HepG2 (cell line): ENCODE results near the gene CLUH. TPM values are rescaled to one million over a fixed set of nuclear protein-coding genes. Genes with fewer than 3 reads are reported as not detected.

ENCODE experiments used
- NR1H2 ChIP-seq: sonication (generic); formaldehyde crosslinking; IDR thresholded peaks from 2 replicates; pipeline ENCODE4 v1.8.1; 2022; ENCODE audit warnings: low read depth, missing genetic modification reagents, borderline replicate concordance
- SMAD1 ChIP-seq: sonication (generic); formaldehyde crosslinking; IDR thresholded peaks from 2 replicates; pipeline ENCODE4 v1.4.0; 2020; ENCODE audit warnings: missing genetic modification reagents, low read depth, mild to moderate bottlenecking, borderline replicate concordance
- ZBTB38 ChIP-seq: sonication (generic); formaldehyde crosslinking; IDR thresholded peaks from 2 replicates; pipeline ENCODE4 v1.5.1; 2020; ENCODE audit warnings: mild to moderate bottlenecking, missing genetic modification reagents
- ZMYM3 ChIP-seq: sonication (generic); formaldehyde crosslinking; IDR thresholded peaks from 2 replicates; pipeline ENCODE4 v1.5.1; 2020; ENCODE audit warnings: mild to moderate bottlenecking, missing genetic modification reagents
- ZNF34 ChIP-seq: sonication (generic); formaldehyde crosslinking; IDR thresholded peaks from 2 replicates; pipeline ENCODE4 v1.4.0; 2020; ENCODE audit warnings: mild to moderate bottlenecking, missing genetic modification reagents, borderline replicate concordance
- ZNF446 ChIP-seq: sonication (generic); formaldehyde crosslinking; IDR thresholded peaks from 2 replicates; pipeline ENCODE4 v1.5.0; 2020; ENCODE audit warnings: mild to moderate bottlenecking, missing genetic modification reagents
- ZNF746 ChIP-seq: sonication (generic); formaldehyde crosslinking; IDR thresholded peaks from 2 replicates; pipeline ENCODE4 v1.8.0; 2022; ENCODE audit warnings: mild to moderate bottlenecking, missing genetic modification reagents
- polyA plus RNA-seq, 8 experiments: library from polyadenylated mRNA; depleted of rRNA in 3 of 8; stranded (reverse) in 7 of 8; unstranded in 1 of 8; fragments of >200 nt; fragmentation: Illumina TruSeq in 4 of 8; extraction: Trizol in 4 of 8; gene quantifications; 2 replicates each; pipeline versions ENCODE4 v1.2.1 to v1.2.3, GENCODE V29; 2011 to 2016; ENCODE audit warnings: low read depth in 4 of 8, missing spikeins in 1 of 8, mixed read lengths in 1 of 8; ENCODE audit not compliant: insufficient read depth in 1 of 8
- total RNA-seq, 5 experiments: library from RNA; depleted of rRNA; stranded (reverse); fragments of >200 nt; fragmentation: Illumina TruSeq; extraction: Trizol; gene quantifications; 2 replicates each; pipeline ENCODE4 v1.2.3, GENCODE V29; 2016; ENCODE audit warnings: low read depth in 1 of 5
- TF ChIP-seq, protein P1 (sequence below), 2 experiments: fragments of 450-650 bp in 1 of 2; sonication (generic) in 1 of 2; formaldehyde crosslinking in 1 of 2; IDR thresholded peaks; 2 replicates each; pipeline versions ENCODE4 v1.6.1 to v1.8.0; 2016 to 2022; ENCODE audit warnings: antibody characterized with exemption in 1 of 2, mild to moderate bottlenecking in 1 of 2, missing genetic modification reagents in 1 of 2
- TF ChIP-seq, protein P2 (sequence below): sonication (generic); formaldehyde crosslinking; IDR thresholded peaks from 2 replicates; pipeline ENCODE4 v1.9.0; 2021; ENCODE audit warnings: missing genetic modification reagents, borderline replicate concordance

Gene CLUH
- total and polyA plus RNA-seq, 2 of the 13 experiments (the other 11 are each of a cell fraction or from before 2014, with no cell fraction given) = 30.9 to 60.5 TPM

DNA sequence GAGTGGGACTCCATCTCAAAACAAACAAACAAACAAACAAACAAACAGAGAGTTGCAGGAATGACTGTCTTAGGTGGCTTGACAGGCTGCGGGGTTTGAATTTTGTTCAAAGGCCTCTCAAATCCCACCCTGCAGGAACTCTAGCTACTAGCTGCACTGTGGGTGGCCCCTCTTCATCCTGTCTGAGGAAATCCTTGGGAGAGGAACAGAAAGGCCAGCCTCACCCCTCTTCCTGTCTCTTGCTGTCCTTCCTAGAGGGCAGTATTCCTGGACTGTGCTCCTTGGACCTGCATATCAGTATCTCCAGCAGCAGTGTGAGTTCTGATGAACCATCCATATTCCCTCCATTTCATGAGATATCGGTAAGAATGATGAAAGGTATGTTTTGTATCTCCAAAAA is 39.9 kb upstream of the CLUH start (continued):
- TF ChIP-seq, protein P1, sequence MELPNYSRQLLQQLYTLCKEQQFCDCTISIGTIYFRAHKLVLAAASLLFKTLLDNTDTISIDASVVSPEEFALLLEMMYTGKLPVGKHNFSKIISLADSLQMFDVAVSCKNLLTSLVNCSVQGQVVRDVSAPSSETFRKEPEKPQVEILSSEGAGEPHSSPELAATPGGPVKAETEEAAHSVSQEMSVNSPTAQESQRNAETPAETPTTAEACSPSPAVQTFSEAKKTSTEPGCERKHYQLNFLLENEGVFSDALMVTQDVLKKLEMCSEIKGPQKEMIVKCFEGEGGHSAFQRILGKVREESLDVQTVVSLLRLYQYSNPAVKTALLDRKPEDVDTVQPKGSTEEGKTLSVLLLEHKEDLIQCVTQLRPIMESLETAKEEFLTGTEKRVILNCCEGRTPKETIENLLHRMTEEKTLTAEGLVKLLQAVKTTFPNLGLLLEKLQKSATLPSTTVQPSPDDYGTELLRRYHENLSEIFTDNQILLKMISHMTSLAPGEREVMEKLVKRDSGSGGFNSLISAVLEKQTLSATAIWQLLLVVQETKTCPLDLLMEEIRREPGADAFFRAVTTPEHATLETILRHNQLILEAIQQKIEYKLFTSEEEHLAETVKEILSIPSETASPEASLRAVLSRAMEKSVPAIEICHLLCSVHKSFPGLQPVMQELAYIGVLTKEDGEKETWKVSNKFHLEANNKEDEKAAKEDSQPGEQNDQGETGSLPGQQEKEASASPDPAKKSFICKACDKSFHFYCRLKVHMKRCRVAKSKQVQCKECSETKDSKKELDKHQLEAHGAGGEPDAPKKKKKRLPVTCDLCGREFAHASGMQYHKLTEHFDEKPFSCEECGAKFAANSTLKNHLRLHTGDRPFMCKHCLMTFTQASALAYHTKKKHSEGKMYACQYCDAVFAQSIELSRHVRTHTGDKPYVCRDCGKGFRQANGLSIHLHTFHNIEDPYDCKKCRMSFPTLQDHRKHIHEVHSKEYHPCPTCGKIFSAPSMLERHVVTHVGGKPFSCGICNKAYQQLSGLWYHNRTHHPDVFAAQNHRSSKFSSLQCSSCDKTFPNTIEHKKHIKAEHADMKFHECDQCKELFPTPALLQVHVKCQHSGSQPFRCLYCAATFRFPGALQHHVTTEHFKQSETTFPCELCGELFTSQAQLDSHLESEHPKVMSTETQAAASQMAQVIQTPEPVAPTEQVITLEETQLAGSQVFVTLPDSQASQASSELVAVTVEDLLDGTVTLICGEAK (IDR thresholded peaks at IDR 0.05) = no peak
- TF ChIP-seq, protein P1 (CRISPR knock-in tag; IDR thresholded peaks at IDR 0.05) = no peak
- TF ChIP-seq SMAD1 (CRISPR knock-in tag) (no peak), ZNF446 (CRISPR knock-in tag) (no peak), ZMYM3 (CRISPR knock-in tag) (no peak), ZBTB38 (CRISPR knock-in tag) (no peak), ZNF746 (CRISPR knock-in tag) (no peak), ZNF34 (CRISPR knock-in tag) (no peak), NR1H2 (CRISPR knock-in tag) (no peak)
- TF ChIP-seq, protein P2, sequence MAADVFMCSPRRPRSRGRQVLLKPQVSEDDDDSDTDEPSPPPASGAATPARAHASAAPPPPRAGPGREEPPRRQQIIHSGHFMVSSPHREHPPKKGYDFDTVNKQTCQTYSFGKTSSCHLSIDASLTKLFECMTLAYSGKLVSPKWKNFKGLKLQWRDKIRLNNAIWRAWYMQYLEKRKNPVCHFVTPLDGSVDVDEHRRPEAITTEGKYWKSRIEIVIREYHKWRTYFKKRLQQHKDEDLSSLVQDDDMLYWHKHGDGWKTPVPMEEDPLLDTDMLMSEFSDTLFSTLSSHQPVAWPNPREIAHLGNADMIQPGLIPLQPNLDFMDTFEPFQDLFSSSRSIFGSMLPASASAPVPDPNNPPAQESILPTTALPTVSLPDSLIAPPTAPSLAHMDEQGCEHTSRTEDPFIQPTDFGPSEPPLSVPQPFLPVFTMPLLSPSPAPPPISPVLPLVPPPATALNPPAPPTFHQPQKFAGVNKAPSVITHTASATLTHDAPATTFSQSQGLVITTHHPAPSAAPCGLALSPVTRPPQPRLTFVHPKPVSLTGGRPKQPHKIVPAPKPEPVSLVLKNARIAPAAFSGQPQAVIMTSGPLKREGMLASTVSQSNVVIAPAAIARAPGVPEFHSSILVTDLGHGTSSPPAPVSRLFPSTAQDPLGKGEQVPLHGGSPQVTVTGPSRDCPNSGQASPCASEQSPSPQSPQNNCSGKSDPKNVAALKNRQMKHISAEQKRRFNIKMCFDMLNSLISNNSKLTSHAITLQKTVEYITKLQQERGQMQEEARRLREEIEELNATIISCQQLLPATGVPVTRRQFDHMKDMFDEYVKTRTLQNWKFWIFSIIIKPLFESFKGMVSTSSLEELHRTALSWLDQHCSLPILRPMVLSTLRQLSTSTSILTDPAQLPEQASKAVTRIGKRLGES (CRISPR knock-in tag) = no peak
- TF ChIP-seq, all 625 proteins: peak for 0
